ENCODE measurements around the gene CAPN14. TPM values are rescaled to one million over a fixed set of nuclear protein-coding genes. Genes with fewer than 3 reads are reported as not detected.
A peak's percentile ranks its signal among the peaks of the same experiment; 100 is the strongest.

The CAPN14 gene
- total RNA-seq, 1 experiment from 2014 or later: 0.13 TPM

DNA sequence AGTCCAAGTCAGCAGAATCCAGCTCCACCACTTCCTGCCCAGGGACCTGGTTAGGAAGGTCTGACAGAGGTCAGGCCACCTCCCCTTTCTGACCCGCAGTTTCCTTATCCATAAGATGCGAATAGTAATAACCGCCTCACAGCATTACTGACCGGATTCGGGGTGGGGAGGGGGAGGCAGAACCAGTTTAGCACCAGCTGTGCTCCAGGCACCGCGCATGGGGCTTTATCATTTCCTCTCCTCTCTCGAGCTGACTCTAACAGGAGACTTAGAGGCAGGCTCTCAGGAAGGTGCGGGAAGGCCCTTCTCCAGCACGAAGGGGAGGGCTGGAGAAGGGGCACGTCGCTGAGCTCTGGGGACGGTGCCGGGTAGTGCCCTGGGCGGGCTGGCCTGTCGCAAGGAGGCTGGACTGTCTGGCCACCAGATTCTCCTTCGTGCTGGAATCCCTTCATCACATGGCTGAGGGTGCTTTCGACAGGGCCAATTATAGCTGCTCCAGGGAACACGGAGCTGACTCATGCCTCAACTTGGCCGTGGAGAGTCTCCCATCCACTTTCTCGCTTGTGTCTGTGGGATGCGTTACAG lies 22.4 kb upstream of the CAPN14 start:
- no TSS peak for BruUV-seq (replicated peaks)
- Histone ChIP-seq H3K4me3 (ENCODE audit: low read depth, low read length, poor library complexity, severe bottlenecking) (no peak overlapping the region), H3K36me3 (ENCODE audit: insufficient read depth, low read length, poor library complexity, severe bottlenecking) (no peaks in the 10 kb centered on the region), H3K9me3 (ENCODE audit: low read depth, low read length, poor library complexity, severe bottlenecking) (no peaks in the 10 kb centered on the region), H3K27ac (ENCODE audit: low read depth, low read length, poor library complexity, severe bottlenecking) (no peak overlapping the region), H3K27me3 (replicated peaks; ENCODE audit: insufficient read depth, low read depth, low read length, poor library complexity) (no peaks in the 10 kb centered on the region), H3K4me1 (ENCODE audit: insufficient read depth, low read length, poor library complexity, severe bottlenecking) (no peaks in the 10 kb centered on the region)
- CTCF ChIA-PET: no interaction called here
- TF ChIP-seq, protein P1, sequence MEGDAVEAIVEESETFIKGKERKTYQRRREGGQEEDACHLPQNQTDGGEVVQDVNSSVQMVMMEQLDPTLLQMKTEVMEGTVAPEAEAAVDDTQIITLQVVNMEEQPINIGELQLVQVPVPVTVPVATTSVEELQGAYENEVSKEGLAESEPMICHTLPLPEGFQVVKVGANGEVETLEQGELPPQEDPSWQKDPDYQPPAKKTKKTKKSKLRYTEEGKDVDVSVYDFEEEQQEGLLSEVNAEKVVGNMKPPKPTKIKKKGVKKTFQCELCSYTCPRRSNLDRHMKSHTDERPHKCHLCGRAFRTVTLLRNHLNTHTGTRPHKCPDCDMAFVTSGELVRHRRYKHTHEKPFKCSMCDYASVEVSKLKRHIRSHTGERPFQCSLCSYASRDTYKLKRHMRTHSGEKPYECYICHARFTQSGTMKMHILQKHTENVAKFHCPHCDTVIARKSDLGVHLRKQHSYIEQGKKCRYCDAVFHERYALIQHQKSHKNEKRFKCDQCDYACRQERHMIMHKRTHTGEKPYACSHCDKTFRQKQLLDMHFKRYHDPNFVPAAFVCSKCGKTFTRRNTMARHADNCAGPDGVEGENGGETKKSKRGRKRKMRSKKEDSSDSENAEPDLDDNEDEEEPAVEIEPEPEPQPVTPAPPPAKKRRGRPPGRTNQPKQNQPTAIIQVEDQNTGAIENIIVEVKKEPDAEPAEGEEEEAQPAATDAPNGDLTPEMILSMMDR (conservative IDR thresholded peaks at IDR 0.05; ENCODE audit: low read depth, low read length): no peak
- no peak for TF ChIP-seq EZH2 (IDR thresholded peaks at IDR 0.05; ENCODE audit: borderline replicate concordance, low read depth, low read length, poor library complexity, severe bottlenecking)
- intact Hi-C loops (cut with micrococcal nuclease; ENCODE audit: unreplicated experiment): no loop called here
- DNase-seq (ENCODE audit: low spot score): peak; percentile 21
- POLR2A ChIA-PET (ENCODE audit: low non-redundant PET): interaction anchor here (0.6 kb wide), 2 partner anchors 32 to 49 kb away, joined by 3 read pairs; no protein-coding TSS in a partner anchor

DNA sequence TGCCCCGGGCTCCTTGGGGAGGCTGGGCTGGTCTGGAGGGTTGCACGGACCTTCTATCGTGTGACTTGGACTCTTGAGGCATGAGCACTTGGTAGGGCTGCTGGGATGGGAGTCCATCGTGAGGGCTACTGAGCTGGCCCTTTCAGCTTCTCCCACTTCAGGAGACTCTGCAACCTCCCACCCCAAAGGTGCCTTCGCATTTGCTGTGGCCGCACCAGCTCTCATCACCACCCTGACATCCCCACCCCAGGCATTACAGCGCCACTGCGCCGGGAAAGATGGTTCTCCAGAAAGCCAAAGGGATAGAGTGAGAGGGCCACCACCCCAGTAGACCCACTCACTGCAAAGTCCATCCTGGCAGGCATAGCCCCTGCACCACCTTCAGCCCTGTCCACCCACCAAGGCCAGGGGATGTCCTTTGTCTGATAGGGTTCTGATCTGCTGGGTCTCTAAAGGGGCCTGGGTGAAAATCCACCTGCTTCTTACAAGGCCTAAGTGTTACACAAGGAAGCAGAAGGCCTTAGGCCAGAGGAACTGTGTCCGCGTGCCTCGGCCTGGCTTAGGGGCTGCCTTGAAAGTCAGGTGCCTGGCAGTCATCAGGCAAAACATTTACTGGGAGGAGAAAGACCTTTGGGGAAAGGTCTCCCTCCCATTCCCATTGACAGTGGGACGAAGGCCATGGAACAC lies 21.7 kb upstream of the CAPN14 start:
- ChIA-PET POLR2A (ENCODE audit: low non-redundant PET) (no interaction called here), CTCF (no interaction called here)
- no peaks in the 10 kb centered on the region for H3K36me3 ChIP-seq (ENCODE audit: insufficient read depth, low read length, poor library complexity, severe bottlenecking)
- intact Hi-C loops (cut with micrococcal nuclease; ENCODE audit: unreplicated experiment): no loop called here
- H3K27me3 ChIP-seq (replicated peaks; ENCODE audit: insufficient read depth, low read depth, low read length, poor library complexity): no peaks in the 10 kb centered on the region
- no peak overlapping the region for H3K4me3 ChIP-seq (ENCODE audit: low read depth, low read length, poor library complexity, severe bottlenecking)
- BruUV-seq (replicated peaks): no TSS peak
- H3K4me1 ChIP-seq (ENCODE audit: insufficient read depth, low read length, poor library complexity, severe bottlenecking): peaks cover 5% of the 10 kb centered on the region
- H3K27ac ChIP-seq (ENCODE audit: low read depth, low read length, poor library complexity, severe bottlenecking): no peak overlapping the region
- no peaks in the 10 kb centered on the region for H3K9me3 ChIP-seq (ENCODE audit: low read depth, low read length, poor library complexity, severe bottlenecking)
- TF ChIP-seq, protein P1 (conservative IDR thresholded peaks at IDR 0.05; ENCODE audit: low read depth, low read length): no peak
- TF ChIP-seq EZH2 (IDR thresholded peaks at IDR 0.05; ENCODE audit: borderline replicate concordance, low read depth, low read length, poor library complexity, severe bottlenecking): no peak
- DNase-seq (ENCODE audit: low spot score): no peak

DNA sequence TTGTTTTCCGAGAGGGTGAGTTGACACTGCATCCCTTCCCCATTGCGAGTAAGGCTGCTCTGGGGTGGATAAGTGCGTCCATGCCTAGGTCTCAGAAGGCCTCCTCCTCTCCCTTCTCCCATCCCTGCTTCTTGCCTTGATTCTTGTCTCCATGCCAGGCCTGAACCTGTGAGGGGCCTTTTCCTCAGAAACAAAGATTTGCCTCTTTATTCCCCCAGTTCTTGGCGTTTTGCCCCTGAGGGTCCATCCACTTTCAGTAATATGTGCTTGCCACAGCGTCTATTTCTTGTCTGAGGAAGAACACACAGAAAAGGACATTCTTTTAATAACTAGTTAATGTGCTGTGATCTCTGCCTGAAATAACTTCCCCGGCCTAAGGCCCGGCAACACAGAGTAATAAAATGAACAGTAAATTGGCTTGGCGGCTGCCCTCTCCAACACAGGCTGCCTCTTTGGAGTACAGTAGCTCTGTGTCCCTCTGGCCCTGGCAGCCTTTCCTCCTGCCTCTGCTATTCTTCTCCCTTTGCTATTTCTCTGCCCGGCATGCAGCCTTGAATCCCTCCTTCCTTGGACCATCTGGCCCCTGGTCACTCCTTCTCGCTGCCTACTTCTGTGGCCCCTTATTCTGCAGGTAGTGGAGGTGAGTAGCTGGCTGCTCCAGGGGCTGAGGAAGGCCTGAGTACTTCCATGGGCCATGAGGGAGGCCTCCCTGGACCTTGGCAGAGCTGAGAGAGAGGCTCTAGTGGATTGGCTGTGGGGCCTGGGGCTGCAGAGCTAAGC lies 21.0 kb upstream of the CAPN14 start:
- H3K27me3 ChIP-seq (replicated peaks; ENCODE audit: insufficient read depth, low read depth, low read length, poor library complexity): no peaks in the 10 kb centered on the region
- ChIA-PET POLR2A (ENCODE audit: low non-redundant PET) (no interaction called here), CTCF (interaction anchor here (0.6 kb wide), 1 partner anchor 64 kb away, joined by 3 read pairs; no protein-coding TSS in a partner anchor)
- TF ChIP-seq EZH2 (IDR thresholded peaks at IDR 0.05; ENCODE audit: borderline replicate concordance, low read depth, low read length, poor library complexity, severe bottlenecking): no peak
- TF ChIP-seq, protein P1 (conservative IDR thresholded peaks at IDR 0.05; ENCODE audit: low read depth, low read length): no peak
- no TSS peak for BruUV-seq (replicated peaks)
- no peaks in the 10 kb centered on the region for H3K36me3 ChIP-seq (ENCODE audit: insufficient read depth, low read length, poor library complexity, severe bottlenecking)
- H3K4me1 ChIP-seq (ENCODE audit: insufficient read depth, low read length, poor library complexity, severe bottlenecking): peaks cover 5% of the 10 kb centered on the region
- intact Hi-C loops (cut with micrococcal nuclease; ENCODE audit: unreplicated experiment): no loop called here
- no peak for DNase-seq (ENCODE audit: low spot score)
- H3K4me3 ChIP-seq (ENCODE audit: low read depth, low read length, poor library complexity, severe bottlenecking): no peak overlapping the region
- no peaks in the 10 kb centered on the region for H3K9me3 ChIP-seq (ENCODE audit: low read depth, low read length, poor library complexity, severe bottlenecking)
- H3K27ac ChIP-seq (ENCODE audit: low read depth, low read length, poor library complexity, severe bottlenecking): no peak overlapping the region
